Endothelial cell of umbilical vein (primary cell): ENCODE results near the gene PRG2. TPM values are rescaled to one million over a fixed set of nuclear protein-coding genes. Genes with fewer than 3 reads are reported as not detected.

Experiments used
- BruUV-seq: library from RNA; stranded (reverse); fragments of 400-500 nt; replicated peaks from 2 replicates; lab custom pipeline; 2021; lab: Mats Ljungman, UMichigan
- CTCF ChIA-PET: fragments of 300-600, 350-600 bp; sonication (Branson Sonifier 250); formaldehyde crosslinking; loops from one replicate; lab custom pipeline; 2021; ENCODE audit warnings: antibody characterized with exemption, inconsistent platforms; lab: Charles Lee
- POLR2A ChIA-PET: fragments of 300-600, 350-600 bp; sonication (Branson Sonifier 250); formaldehyde crosslinking; loops from one replicate; lab custom pipeline; 2021; ENCODE audit warnings: antibody characterized with exemption, inconsistent platforms; lab: Charles Lee
- DNase-seq: peaks from one replicate; pipeline ENCODE4 v3.0.0-alpha.2; 2011; ENCODE audit warnings: low read depth, low spot score
- FAIRE-seq: peaks from 2 replicates; lab custom pipeline; 2011; peaks lifted over from hg19 to GRCh38; lab: Jason Lieb, UNC
- H2AFZ ChIP-seq: 2 replicates; pipeline ENCODE4 v1.6.0; 2012; ENCODE audit warnings: low read depth, low read length, control low read depth, inconsistent platforms
- H3K27ac ChIP-seq: 2 replicates; pipeline ENCODE4 v1.5.1; 2011; ENCODE audit warnings: low read depth, mild to moderate bottlenecking, control low read depth, low read length, moderate library complexity; ENCODE audit not compliant: insufficient read depth
- H3K27me3 ChIP-seq, 2 experiments: 2 replicates each; pipeline versions ENCODE4 v1.6.0 to v1.6.1; 2011; ENCODE audit warnings: low read length in 2 of 2, mixed read lengths in 1 of 2; ENCODE audit not compliant: control insufficient read depth in 2 of 2, insufficient read depth in 2 of 2
- H3K36me3 ChIP-seq, 2 experiments: 2 replicates in 1 of 2; 3 replicates in 1 of 2; pipeline ENCODE4 v1.5.1; 2011; ENCODE audit warnings: low read length in 2 of 2, mild to moderate bottlenecking in 1 of 2, moderate library complexity in 1 of 2; ENCODE audit not compliant: control insufficient read depth in 2 of 2, insufficient read depth in 2 of 2; ENCODE audit errors: extremely low read depth in 1 of 2
- H3K4me1 ChIP-seq: 3 replicates; pipeline ENCODE4 v1.5.1; 2011; ENCODE audit warnings: mild to moderate bottlenecking, low read length; ENCODE audit not compliant: control insufficient read depth, insufficient read depth; ENCODE audit errors: extremely low read depth
- H3K4me2 ChIP-seq: 2 replicates; pipeline ENCODE4 v1.6.1; 2011; ENCODE audit warnings: low read length, control low read depth, mixed read lengths; ENCODE audit not compliant: insufficient read depth
- H3K4me3 ChIP-seq, 3 experiments: fragments of 200-600 bp in 1 of 3; sonication (generic), shearing (Covaris generic) in 1 of 3; replicated peaks in 1 of 3; 2 replicates each; pipeline ENCODE4 v1.5.1; 2011 to 2016; ENCODE audit warnings: control low read depth in 3 of 3, low read length in 3 of 3, mild to moderate bottlenecking in 2 of 3, inconsistent platforms in 1 of 3, low read depth in 1 of 3, moderate library complexity in 1 of 3; ENCODE audit not compliant: insufficient read depth in 1 of 3
- H3K79me2 ChIP-seq: 2 replicates; pipeline ENCODE4 v1.6.0; 2012; ENCODE audit warnings: low read length, inconsistent platforms; ENCODE audit not compliant: control insufficient read depth, insufficient read depth
- H3K9ac ChIP-seq: replicated peaks from 2 replicates; pipeline ENCODE3; 2011; ENCODE audit warnings: low read length, control low read depth; ENCODE audit not compliant: insufficient read depth; ENCODE audit errors: extremely low read depth
- H3K9me1 ChIP-seq: replicated peaks from 3 replicates; pipeline ENCODE4 v1.6.0; 2011; ENCODE audit warnings: mild to moderate bottlenecking, low read length; ENCODE audit not compliant: control insufficient read depth, insufficient read depth; ENCODE audit errors: extremely low read depth
- H3K9me3 ChIP-seq: replicated peaks from 2 replicates; pipeline ENCODE4 v1.5.1; 2012; ENCODE audit warnings: low read length, inconsistent platforms; ENCODE audit not compliant: control insufficient read depth, insufficient read depth
- H4K20me1 ChIP-seq: replicated peaks from 2 replicates; pipeline ENCODE3; 2011; ENCODE audit warnings: mild to moderate bottlenecking, low read length; ENCODE audit not compliant: control insufficient read depth, insufficient read depth; ENCODE audit errors: extremely low read depth
- CTCF ChIP-seq, 2 donors: IDR thresholded peaks; 1 replicate in 1 of 2; 2 replicates in 1 of 2; pipeline ENCODE4 v1.5.1; 2011; ENCODE audit warnings: low read length in 2 of 2, mild to moderate bottlenecking in 2 of 2, moderate library complexity in 2 of 2, control low read depth in 1 of 2, inconsistent platforms in 1 of 2, low read depth in 1 of 2; ENCODE audit not compliant: insufficient read depth in 1 of 2; ENCODE audit errors: extremely low read depth in 1 of 2
- EZH2 ChIP-seq: IDR thresholded peaks from 2 replicates; pipeline ENCODE4 v1.6.1; 2012; ENCODE audit warnings: borderline replicate concordance, low read depth, mild to moderate bottlenecking, moderate library complexity, low read length, inconsistent platforms; ENCODE audit not compliant: severe bottlenecking
- FOS ChIP-seq: IDR thresholded peaks from 2 replicates; pipeline ENCODE4 v1.6.1; 2011; ENCODE audit warnings: mild to moderate bottlenecking, low read length, moderate library complexity, borderline replicate concordance; ENCODE audit not compliant: insufficient read depth
- GATA2 ChIP-seq: IDR thresholded peaks from 2 replicates; pipeline ENCODE4 v1.7.0; 2011; ENCODE audit warnings: low read depth, mild to moderate bottlenecking, moderate library complexity, mixed read lengths, low read length; ENCODE audit not compliant: insufficient read length, insufficient read depth
- JUN ChIP-seq: IDR thresholded peaks from 2 replicates; pipeline ENCODE4 v1.6.1; 2011; ENCODE audit warnings: borderline replicate concordance, low read depth; ENCODE audit not compliant: insufficient read length, insufficient read depth
- MAX ChIP-seq: IDR thresholded peaks from 2 replicates; pipeline ENCODE4 v1.6.1; 2011; ENCODE audit not compliant: insufficient read depth, insufficient read length
- MYC ChIP-seq: IDR thresholded peaks from one replicate; pipeline ENCODE4 v1.6.1; 2011; ENCODE audit warnings: mild to moderate bottlenecking, low read depth, low read length
- POLR2A ChIP-seq: IDR thresholded peaks from 2 replicates; pipeline ENCODE4 v1.6.1; 2012; ENCODE audit warnings: low read depth, mild to moderate bottlenecking, control low read depth, low read length
- POLR2AphosphoS5 ChIP-seq: IDR thresholded peaks from 2 replicates; pipeline ENCODE4 v1.6.1; 2012; ENCODE audit warnings: low read depth, mild to moderate bottlenecking, control low read depth, low read length, moderate library complexity; ENCODE audit not compliant: insufficient read depth
- dilution Hi-C: fragments of 300-500 bp; cut with MboI; formaldehyde crosslinking; loops from one replicate; pipeline ENCODE4 v1.15.0; 2019; ENCODE audit warnings: low sequenced_read_pairs; ENCODE audit not compliant: extremely low pct_ligation_motif_present
- intact Hi-C: fragments of 100-400 bp; cut with micrococcal nuclease; formaldehyde crosslinking; loops from one replicate; pipeline ENCODE4 v1.10.0; 2022
- polyA plus RNA-seq, 4 experiments: library from polyadenylated mRNA; depleted of rRNA in 3 of 4; stranded (reverse) in 3 of 4; unstranded in 1 of 4; fragments of >200 nt; gene quantifications; 2 replicates each; pipeline versions ENCODE4 v1.2.1 to v1.2.3, GENCODE V29; 2011 to 2012; ENCODE audit warnings: missing spikeins in 1 of 4
- total RNA-seq: library from RNA; stranded (reverse); gene quantifications from 2 replicates; pipeline ENCODE4 v1.2.3, GENCODE V29; 2021

The PRG2 gene
- total and polyA plus RNA-seq, 2 donors (not counting 3 experiments of a cell fraction or from before 2014, with no cell fraction given): 0.08 to 0.55 TPM

GRCh38 chr11:57357310-57357709 lies 33.1 kb downstream of the PRG2 start:
- Histone ChIP-seq H3K9me1 (no peaks in the 10 kb centered on the region), H3K4me2 (no peak overlapping the region), H3K27ac (no peak overlapping the region), H3K9ac (no peak overlapping the region), H2AFZ (no peak overlapping the region), H3K27me3 (peaks cover 0 to 3% of the 10 kb centered on the region in 2 experiments), H3K4me3 (no peak overlapping the region), H3K4me1 (no peaks in the 10 kb centered on the region), H3K9me3 (no peaks in the 10 kb centered on the region), H4K20me1 (no peaks in the 10 kb centered on the region), H3K79me2 (no peaks in the 10 kb centered on the region), H3K36me3 (no peaks in the 10 kb centered on the region)
- ChIA-PET POLR2A (interaction anchor here (0.5 kb wide), 1 partner anchor 103 kb away, joined by 3 read pairs; the partner anchor contains the start of gene RTN4RL2), CTCF (interaction anchor here (1.2 to 2.7 kb wide), 3 partner anchors 11 to 105 kb away, joined by 3 to 13 read pairs (median 5); no protein-coding TSS in a partner anchor)
- dilution Hi-C loops: no loop called here
- no peak for DNase-seq
- no peak for FAIRE-seq
- TF ChIP-seq MAX (no peak), EZH2 (no peak), JUN (no peak), GATA2 (no peak), POLR2A (no peak), CTCF (IDR thresholded peaks at IDR 0.05; ENCODE audit: extremely low read depth in 1 of 2, insufficient read depth in 1 of 2, low read depth in 1 of 2, low read length in 2 of 2) (no peak), POLR2AphosphoS5 (no peak), FOS (no peak), MYC (no peak)
- intact Hi-C loops: no loop called here
- BruUV-seq: no TSS peak
